ENCODE results near the gene SF1.
A peak's percentile ranks its signal among the peaks of the same experiment; 100 is the strongest.

The SF1 gene

GRCh38 chr11:64762277-64762673 lies 16.1 kb downstream of the SF1 start:
- DNase-seq (ENCODE audit: low read depth in 2 of 2), result no peak

DNA sequence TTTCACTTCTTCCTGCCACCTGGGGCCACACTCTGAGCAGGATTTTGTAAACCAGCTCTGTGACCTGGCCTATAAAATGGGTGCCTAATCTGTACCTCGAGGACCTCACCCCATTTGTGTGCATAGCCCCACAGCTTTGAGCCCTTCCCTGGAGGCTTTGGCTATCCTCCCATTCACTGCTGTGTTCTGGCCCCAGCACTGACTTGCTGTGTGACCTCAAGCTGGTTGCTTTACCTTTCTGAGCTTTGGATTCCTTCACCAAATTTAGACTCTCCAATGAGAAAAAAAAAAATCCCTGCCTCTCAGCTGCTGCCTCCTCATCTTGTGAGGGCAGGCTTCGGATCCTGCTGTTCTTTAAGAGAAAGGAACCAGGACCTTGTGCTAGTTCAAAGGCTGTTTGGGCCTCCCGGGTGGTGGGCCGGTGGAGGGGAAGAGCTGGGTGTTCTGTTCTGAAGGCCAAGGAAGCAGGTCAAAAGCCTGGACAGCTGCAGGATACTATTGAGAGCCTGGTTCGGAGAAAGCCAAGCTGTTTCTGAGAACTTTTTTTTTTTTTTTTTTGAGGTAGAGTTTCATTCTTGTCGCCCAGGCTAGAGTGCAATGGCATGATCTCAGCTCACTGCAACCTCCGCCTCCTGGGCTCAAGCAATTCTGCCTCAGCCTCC lies 17.5 kb downstream of the SF1 start:
- DNase-seq (ENCODE audit: low read depth in 2 of 2), result no peak

DNA sequence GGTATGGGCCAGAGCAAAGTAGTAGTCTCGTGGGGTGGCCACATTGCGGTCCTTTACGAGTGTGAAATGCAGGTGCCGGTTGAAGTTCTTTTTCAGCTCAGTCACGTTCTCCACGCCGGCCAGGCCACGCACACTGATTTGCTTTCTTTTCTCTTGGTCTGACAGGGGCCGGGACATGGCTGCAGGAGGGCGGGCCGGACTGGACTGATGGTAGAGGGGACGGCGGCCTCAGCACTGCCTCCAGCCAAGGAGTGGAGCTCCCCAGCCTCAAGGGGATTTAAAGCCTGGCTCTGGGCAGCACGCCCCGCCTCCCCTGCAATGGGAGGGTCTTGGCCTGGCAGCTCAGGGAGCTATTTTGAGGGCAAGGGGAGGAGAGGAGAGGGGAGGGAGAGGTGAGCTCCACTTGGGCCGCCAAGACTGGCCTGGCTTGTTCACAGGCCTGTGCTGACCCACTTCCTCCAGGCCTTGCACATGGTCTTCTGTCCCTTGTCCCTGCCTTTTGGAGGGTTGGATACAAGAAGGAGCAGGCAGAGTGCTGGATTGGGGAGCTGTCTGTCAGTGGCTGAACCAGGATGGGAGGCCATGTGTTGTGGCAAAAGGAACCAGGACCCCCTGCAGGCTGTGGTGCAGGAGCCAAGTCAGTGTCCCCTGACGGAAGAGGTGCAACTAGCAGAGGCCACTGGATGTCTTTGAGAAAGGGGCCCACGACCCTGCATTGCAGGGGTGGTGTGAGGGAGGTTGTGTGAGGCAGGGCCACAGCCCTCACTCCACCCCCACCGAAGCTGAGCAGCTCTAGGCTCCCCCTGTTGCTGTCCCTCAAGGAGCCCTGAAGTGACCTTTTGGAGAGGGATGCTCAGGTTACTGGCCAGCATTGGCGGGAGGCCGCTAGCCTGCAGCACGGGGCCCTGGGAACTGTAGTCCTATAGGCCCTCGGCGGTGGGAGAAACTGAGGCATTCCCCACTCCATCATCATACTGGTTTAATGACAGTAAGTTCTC lies 18.3 kb downstream of the SF1 start, which contains the start of gene PYGM:
Gene PYGM, minus strand, starts transcription at position 253 of the 998 bp plus-strand sequence. Its CDS starts 76 bp downstream, at position 177.
- DNase-seq (ENCODE audit: low read depth in 2 of 2), result no peak

DNA sequence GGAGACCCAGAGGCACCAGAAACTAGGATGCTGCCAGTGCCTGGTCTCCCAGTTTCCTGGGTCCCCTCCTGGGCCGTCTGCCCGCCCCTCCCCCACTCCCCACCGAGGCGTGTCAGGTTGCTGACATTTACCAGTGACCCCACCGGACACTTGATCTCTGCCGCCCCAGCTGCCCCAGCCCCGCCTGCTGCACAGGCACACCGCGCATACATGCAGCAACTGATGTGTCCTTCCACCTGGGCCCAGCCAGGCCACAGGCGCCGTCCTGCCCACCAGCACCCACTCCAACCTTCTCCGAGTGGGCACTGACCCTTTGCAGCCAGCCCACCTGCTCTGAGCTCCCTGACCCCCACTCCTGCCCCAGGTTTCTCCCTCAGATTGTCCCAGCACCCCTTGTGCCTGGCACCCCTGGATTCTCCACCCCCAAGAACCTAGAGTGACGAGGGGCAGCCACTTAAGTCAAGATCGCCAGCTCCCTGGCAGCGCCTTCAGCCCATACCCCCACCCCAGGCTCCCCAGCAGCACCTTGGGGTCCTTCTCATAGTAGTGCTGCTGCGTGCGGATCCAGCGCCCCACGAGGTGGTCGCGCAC lies 19.1 kb downstream of the SF1 start:
- DNase-seq (ENCODE audit: low read depth in 2 of 2), result no peak

GRCh38 chr11:64758330-64759079 lies 19.8 kb downstream of the SF1 start:
- DNase-seq (ENCODE audit: low read depth in 2 of 2), result no peak

GRCh38 chr11:64757549-64758329 lies 20.6 kb downstream of the SF1 start:
- no peak for DNase-seq (ENCODE audit: low read depth in 2 of 2)

DNA sequence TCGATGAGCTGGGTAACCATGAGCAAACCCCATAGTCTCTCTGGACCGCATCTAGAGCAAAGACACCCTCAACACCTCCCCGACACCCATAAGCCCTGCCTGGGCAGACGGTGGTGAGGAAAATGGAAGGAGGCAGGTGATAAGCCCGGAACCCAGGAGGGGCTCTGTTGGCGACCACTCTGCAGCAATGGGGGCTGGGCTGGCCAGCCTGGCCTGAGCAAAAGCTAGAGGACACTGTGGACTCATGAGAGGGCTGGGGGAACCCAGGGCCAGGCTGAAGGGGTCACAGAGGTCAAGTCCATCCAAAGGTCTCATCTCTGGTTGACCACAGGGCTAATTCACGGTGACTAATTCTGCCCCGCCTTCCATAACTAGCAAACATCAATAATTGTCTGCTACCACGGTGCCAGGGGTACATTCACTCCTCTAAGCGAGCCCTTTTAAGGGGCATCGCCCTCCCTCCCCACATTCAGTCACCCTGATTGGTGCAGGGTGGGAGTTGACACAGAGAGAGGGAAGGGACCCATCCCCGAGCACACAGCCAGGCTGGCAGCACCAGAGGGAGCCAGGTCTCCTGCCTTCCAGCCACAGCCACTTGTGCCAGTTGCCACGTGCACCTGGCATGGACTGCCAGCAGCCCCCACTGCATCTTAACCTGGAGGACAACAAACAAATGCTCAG lies 22.5 kb downstream of the SF1 start:
- DNase-seq (ENCODE audit: low read depth in 2 of 2), result no peak

- DNase-seq (ENCODE audit: low read depth in 2 of 2), result no peak
These were observed 23.3 kb downstream of the SF1 start for GRCh38 chr11:64754919-64755662.

GRCh38 chr11:64754124-64754918 lies 24.0 kb downstream of the SF1 start:
- DNase-seq (ENCODE audit: low read depth in 2 of 2), result no peak

DNA sequence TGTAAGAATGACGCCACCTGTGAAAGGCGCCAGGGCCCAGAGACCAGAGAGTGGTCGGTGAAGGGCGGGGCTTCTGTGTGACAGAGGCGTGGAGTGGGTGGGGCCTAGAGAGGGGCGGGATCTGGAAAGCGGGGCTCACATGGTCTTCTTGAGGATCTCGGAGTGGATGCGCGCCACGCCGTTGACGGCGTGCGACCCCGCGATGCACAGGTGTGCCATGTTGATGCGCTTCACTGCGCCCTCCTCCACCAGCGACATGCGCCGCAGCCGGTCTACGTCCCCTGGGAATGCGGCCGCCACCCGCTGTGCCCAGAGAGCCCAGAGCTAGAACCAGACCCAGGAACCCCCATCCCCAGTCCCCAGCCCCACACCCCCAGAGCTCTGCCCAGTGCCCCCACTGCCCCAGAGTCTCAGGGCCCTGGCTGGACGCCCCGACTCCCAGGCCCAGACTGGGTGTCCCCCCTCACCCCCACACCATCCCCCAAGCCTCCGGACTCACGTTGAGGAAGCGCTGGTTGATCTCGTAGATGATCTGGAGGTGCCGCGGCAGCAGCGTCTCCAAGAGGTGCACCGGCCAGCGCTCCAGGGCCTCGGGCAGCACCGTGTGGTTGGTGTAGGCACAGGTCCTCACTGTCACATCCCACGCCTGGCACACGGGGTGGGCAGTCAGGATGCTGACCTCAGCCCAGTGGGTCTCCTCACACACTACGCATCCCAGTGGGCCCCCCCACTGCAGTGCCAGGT lies 24.8 kb downstream of the SF1 start:
- DNase-seq (ENCODE audit: low read depth in 2 of 2), result no peak

GRCh38 chr11:64753019-64753379 lies 25.3 kb downstream of the SF1 start:
- no peak for DNase-seq (ENCODE audit: low read depth in 2 of 2)

- DNase-seq (ENCODE audit: low read depth in 2 of 2), result no peak
These were observed 26.0 kb downstream of the SF1 start for GRCh38 chr11:64752175-64752970.

DNA sequence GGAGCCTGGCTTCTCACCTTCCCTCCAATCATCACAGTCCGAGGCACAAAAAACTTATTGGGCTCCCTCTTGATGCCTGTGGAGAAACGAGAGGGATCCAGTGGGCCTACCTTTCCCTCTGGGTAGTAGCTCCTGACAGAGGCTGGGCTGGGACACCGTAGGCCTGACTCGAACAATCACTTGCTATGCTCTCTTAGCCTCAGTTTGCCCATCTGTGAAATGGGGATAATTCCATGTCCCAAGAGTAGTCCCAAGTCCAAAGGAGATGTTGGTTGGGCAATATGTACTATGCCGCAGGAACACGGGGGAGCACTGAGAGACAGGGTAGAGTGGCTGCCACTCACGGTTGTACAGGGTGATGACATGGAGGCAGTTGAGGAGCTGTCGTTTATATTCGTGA lies 26.8 kb downstream of the SF1 start:
- DNase-seq (ENCODE audit: low read depth in 2 of 2), result no peak

- DNase-seq (ENCODE audit: low read depth in 2 of 2), result no peak
These were observed 27.2 kb downstream of the SF1 start for GRCh38 chr11:64751136-64751535.

DNA sequence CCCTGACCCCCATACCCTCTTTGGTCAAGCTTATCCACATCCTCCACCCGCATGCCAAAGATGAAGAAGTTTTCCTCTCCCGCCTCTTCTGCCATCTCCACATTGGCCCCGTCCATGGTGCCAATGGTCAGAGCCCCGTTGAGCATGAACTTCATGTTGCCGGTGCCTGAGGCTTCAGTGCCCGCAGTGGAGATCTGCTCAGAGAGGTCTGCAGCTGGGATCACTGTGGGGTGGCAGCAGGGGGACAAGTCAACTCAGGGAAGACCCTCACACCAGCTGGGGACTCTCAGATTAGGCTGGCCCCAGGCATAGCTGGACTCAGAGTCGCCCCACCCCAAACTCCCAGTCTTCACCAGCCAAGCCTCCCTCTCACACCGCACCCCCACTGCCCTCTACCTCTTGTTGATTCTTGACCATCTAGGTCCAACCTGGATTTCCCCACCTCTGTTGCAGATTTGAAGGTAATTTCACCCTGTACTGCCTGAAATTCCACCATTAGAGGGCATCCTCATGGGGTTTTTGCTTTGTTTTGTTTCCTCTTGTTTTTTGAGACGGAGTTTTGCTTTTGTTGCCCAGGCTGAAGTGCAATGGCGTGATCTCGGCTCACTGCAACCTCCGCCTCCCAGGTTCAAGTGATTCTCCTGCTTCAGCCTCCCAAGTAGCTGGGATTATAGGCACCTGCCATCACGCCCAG lies 27.8 kb downstream of the SF1 start:
- DNase-seq (ENCODE audit: low read depth in 2 of 2), result no peak

GRCh38 chr11:64747961-64748665 lies 30.2 kb downstream of the SF1 start:
- peak; percentile 81 to 87 for DNase-seq (ENCODE audit: low read depth in 2 of 2)
